Measurements from ENCODE around the gene H3-3A. TPM values are rescaled to one million over a fixed set of nuclear protein-coding genes. Genes with fewer than 3 reads are reported as not detected.

The H3-3A gene
- total and polyA plus RNA-seq, 2 experiments from 2014 or later = 913 to 2,407 TPM

DNA sequence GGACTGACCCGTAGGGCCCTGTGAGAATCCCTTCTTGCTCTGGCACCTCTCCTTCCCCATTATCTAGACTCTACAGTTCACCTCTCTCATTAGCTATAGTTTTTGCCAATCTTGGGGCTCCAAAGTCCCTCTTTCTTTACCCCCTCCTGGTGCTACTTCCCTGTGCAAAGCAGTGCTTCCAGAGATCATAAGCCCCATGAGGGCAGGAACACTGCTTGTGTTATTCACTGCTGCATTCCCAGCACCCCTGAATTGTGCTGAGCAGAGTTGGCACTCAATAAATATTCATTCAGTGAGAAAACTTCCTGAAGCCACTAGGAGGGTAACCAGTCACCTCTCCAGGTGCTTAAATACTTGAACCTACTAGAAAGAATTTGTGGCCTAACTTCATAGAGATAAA is 2.1 kb upstream of the H3-3A start:
- 0 out of 3 replicates have a peak overlapping the region, but pooled peaks have one; percentile 93 for H3K4me3 Mint-ChIP-seq
- H3K4me1 ChIP-seq (ENCODE audit: insufficient read depth) = peaks cover 17% of the 10 kb centered on the region
- no peaks in the 10 kb centered on the region; the same call in 1 of the 2 replicates for H3F3A ChIP-seq (replicated peaks; ENCODE audit: low read depth)
- no peak overlapping the region for H3K27ac Mint-ChIP-seq
- peaks cover 3% of the 10 kb centered on the region; the same call in 1 of the 2 replicates for H3K36me3 ChIP-seq (ENCODE audit: insufficient read depth)
- H3K4me1 Mint-ChIP-seq = peaks cover 17% of the 10 kb centered on the region
- peaks cover 5% of the 10 kb centered on the region; the same call in 2 of the 3 replicates for H3K9me3 Mint-ChIP-seq
- H3K4me3 ChIP-seq = no peak overlapping the region; the same call in 1 of the 2 replicates
- DNase-seq (ENCODE audit: low spot score) (no peak), ATAC-seq (no peak)
- H4K20me1 ChIP-seq (replicated peaks; ENCODE audit: insufficient read depth) = peaks cover 12% of the 10 kb centered on the region
- H3K27me3 Mint-ChIP-seq (ENCODE audit: insufficient read depth, low read depth, poor library complexity) = peaks cover 22% of the 10 kb centered on the region
- H3K27me3 ChIP-seq (ENCODE audit: insufficient read depth) = no peaks in the 10 kb centered on the region
- H3K27ac ChIP-seq (ENCODE audit: low read depth) = no peak overlapping the region
- peaks cover 41% of the 10 kb centered on the region for H3K79me2 ChIP-seq (replicated peaks; ENCODE audit: insufficient read depth)
- peaks cover 43% of the 10 kb centered on the region for H3K36me3 Mint-ChIP-seq (ENCODE audit: low read depth)
- H2AFZ ChIP-seq = no peak overlapping the region
- no peaks in the 10 kb centered on the region for H3K9me2 ChIP-seq (ENCODE audit: insufficient read depth)
- TF ChIP-seq ZNF114 (CRISPR knock-in tag; IDR thresholded peaks at IDR 0.05) = no peak
- no peak for TF ChIP-seq JUNB (IDR thresholded peaks at IDR 0.05; ENCODE audit: unreplicated experiment)
- TF ChIP-seq, protein P1, sequence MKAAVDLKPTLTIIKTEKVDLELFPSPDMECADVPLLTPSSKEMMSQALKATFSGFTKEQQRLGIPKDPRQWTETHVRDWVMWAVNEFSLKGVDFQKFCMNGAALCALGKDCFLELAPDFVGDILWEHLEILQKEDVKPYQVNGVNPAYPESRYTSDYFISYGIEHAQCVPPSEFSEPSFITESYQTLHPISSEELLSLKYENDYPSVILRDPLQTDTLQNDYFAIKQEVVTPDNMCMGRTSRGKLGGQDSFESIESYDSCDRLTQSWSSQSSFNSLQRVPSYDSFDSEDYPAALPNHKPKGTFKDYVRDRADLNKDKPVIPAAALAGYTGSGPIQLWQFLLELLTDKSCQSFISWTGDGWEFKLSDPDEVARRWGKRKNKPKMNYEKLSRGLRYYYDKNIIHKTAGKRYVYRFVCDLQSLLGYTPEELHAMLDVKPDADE (IDR thresholded peaks at IDR 0.05) = no peak
- TF ChIP-seq, protein P2, sequence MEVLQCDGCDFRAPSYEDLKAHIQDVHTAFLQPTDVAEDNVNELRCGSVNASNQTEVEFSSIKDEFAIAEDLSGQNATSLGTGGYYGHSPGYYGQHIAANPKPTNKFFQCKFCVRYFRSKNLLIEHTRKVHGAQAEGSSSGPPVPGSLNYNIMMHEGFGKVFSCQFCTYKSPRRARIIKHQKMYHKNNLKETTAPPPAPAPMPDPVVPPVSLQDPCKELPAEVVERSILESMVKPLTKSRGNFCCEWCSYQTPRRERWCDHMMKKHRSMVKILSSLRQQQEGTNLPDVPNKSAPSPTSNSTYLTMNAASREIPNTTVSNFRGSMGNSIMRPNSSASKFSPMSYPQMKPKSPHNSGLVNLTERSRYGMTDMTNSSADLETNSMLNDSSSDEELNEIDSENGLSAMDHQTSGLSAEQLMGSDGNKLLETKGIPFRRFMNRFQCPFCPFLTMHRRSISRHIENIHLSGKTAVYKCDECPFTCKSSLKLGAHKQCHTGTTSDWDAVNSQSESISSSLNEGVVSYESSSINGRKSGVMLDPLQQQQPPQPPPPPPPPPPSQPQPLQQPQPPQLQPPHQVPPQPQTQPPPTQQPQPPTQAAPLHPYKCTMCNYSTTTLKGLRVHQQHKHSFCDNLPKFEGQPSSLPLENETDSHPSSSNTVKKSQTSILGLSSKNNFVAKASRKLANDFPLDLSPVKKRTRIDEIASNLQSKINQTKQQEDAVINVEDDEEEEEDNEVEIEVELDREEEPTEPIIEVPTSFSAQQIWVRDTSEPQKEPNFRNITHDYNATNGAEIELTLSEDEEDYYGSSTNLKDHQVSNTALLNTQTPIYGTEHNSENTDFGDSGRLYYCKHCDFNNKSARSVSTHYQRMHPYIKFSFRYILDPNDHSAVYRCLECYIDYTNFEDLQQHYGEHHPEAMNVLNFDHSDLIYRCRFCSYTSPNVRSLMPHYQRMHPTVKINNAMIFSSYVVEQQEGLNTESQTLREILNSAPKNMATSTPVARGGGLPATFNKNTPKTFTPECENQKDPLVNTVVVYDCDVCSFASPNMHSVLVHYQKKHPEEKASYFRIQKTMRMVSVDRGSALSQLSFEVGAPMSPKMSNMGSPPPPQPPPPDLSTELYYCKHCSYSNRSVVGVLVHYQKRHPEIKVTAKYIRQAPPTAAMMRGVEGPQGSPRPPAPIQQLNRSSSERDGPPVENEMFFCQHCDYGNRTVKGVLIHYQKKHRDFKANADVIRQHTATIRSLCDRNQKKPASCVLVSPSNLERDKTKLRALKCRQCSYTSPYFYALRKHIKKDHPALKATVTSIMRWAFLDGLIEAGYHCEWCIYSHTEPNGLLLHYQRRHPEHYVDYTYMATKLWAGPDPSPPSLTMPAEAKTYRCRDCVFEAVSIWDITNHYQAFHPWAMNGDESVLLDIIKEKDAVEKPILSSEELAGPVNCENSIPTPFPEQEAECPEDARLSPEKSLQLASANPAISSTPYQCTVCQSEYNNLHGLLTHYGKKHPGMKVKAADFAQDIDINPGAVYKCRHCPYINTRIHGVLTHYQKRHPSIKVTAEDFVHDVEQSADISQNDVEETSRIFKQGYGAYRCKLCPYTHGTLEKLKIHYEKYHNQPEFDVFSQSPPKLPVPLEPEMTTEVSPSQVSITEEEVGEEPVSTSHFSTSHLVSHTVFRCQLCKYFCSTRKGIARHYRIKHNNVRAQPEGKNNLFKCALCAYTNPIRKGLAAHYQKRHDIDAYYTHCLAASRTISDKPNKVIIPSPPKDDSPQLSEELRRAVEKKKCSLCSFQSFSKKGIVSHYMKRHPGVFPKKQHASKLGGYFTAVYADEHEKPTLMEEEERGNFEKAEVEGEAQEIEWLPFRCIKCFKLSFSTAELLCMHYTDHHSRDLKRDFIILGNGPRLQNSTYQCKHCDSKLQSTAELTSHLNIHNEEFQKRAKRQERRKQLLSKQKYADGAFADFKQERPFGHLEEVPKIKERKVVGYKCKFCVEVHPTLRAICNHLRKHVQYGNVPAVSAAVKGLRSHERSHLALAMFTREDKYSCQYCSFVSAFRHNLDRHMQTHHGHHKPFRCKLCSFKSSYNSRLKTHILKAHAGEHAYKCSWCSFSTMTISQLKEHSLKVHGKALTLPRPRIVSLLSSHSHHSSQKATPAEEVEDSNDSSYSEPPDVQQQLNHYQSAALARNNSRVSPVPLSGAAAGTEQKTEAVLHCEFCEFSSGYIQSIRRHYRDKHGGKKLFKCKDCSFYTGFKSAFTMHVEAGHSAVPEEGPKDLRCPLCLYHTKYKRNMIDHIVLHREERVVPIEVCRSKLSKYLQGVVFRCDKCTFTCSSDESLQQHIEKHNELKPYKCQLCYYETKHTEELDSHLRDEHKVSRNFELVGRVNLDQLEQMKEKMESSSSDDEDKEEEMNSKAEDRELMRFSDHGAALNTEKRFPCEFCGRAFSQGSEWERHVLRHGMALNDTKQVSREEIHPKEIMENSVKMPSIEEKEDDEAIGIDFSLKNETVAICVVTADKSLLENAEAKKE (CRISPR knock-in tag; IDR thresholded peaks at IDR 0.05) = no peak
- TF ChIP-seq NANOG (IDR thresholded peaks at IDR 0.05; ENCODE audit: borderline replicate concordance) = no peak
- TF ChIP-seq STAT1 (IDR thresholded peaks at IDR 0.05; ENCODE audit: unreplicated experiment) = no peak
- no peak for TF ChIP-seq POLR2AphosphoS5 (IDR thresholded peaks at IDR 0.05; ENCODE audit: low read depth)
- no peak for TF ChIP-seq EZH2phosphoT487 (IDR thresholded peaks at IDR 0.05; ENCODE audit: unreplicated experiment)
- TF ChIP-seq, protein P3, sequence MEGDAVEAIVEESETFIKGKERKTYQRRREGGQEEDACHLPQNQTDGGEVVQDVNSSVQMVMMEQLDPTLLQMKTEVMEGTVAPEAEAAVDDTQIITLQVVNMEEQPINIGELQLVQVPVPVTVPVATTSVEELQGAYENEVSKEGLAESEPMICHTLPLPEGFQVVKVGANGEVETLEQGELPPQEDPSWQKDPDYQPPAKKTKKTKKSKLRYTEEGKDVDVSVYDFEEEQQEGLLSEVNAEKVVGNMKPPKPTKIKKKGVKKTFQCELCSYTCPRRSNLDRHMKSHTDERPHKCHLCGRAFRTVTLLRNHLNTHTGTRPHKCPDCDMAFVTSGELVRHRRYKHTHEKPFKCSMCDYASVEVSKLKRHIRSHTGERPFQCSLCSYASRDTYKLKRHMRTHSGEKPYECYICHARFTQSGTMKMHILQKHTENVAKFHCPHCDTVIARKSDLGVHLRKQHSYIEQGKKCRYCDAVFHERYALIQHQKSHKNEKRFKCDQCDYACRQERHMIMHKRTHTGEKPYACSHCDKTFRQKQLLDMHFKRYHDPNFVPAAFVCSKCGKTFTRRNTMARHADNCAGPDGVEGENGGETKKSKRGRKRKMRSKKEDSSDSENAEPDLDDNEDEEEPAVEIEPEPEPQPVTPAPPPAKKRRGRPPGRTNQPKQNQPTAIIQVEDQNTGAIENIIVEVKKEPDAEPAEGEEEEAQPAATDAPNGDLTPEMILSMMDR (conservative IDR thresholded peaks at IDR 0.05; ENCODE audit: low read depth in 2 of 2) = no peak
- TF ChIP-seq EZH2 (IDR thresholded peaks at IDR 0.05; ENCODE audit: low read depth, unreplicated experiment) = no peak
- no peak for TF ChIP-seq ZNF331 (CRISPR knock-in tag; IDR thresholded peaks at IDR 0.05; ENCODE audit: low read depth)
- TF ChIP-seq, protein P4, sequence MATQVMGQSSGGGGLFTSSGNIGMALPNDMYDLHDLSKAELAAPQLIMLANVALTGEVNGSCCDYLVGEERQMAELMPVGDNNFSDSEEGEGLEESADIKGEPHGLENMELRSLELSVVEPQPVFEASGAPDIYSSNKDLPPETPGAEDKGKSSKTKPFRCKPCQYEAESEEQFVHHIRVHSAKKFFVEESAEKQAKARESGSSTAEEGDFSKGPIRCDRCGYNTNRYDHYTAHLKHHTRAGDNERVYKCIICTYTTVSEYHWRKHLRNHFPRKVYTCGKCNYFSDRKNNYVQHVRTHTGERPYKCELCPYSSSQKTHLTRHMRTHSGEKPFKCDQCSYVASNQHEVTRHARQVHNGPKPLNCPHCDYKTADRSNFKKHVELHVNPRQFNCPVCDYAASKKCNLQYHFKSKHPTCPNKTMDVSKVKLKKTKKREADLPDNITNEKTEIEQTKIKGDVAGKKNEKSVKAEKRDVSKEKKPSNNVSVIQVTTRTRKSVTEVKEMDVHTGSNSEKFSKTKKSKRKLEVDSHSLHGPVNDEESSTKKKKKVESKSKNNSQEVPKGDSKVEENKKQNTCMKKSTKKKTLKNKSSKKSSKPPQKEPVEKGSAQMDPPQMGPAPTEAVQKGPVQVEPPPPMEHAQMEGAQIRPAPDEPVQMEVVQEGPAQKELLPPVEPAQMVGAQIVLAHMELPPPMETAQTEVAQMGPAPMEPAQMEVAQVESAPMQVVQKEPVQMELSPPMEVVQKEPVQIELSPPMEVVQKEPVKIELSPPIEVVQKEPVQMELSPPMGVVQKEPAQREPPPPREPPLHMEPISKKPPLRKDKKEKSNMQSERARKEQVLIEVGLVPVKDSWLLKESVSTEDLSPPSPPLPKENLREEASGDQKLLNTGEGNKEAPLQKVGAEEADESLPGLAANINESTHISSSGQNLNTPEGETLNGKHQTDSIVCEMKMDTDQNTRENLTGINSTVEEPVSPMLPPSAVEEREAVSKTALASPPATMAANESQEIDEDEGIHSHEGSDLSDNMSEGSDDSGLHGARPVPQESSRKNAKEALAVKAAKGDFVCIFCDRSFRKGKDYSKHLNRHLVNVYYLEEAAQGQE (IDR thresholded peaks at IDR 0.05; ENCODE audit: unreplicated experiment) = no peak
- TF ChIP-seq CREB1 (CRISPR knock-in tag; IDR thresholded peaks at IDR 0.05; ENCODE audit: low read depth) = no peak
- H3K4me2 ChIP-seq = peak overlapping the region; percentile 88

All from GM23338 (cell line).